NOMO-1 (cell line): ENCODE measurements around the gene FBXO34.
A peak's percentile ranks its signal among the peaks of the same experiment; 100 is the strongest.
"Not testable (repeated sequence)": the region's sequence is repeated elsewhere in the genome, so short reads cannot be mapped to it uniquely, and the experiment has no call there.

Experiments used
- DNase-seq, 2 experiments: peaks; one replicate each; lab custom pipeline; 2025; ENCODE audit not compliant: unreplicated experiment in 2 of 2; lab: John Stamatoyannopoulos, UW

The FBXO34 gene

DNA sequence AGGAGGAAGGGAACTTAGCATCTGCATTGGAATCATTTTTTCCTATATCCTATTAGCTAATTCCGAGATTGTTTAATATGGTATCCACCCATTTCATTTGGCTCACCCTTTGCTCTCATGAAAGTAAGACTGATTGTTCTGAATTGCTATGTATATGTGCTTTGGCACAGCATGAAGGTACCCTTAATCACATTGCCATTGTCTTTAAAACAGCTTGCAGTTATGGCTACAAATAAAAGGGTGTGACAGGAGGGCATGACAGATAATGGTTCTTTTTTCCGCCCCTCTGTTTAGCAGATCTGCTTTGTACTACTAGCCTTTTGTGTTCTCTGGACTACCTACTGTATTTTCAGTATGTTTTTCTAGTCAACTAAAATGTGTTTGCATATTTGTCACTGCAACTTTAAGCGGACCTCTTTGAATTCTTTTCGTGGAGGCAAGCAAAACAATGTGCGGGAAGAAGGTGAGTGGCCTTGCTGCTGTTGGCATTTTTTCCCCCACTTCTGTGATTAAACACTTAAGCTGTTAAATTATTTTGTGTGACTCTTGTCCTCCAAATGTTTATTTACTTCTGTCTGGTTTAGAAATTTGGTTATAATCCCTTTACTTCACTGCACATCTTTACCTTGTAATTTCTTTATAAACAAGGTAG, 35.8 kb downstream of the FBXO34 start:
- no peak for DNase-seq

DNA sequence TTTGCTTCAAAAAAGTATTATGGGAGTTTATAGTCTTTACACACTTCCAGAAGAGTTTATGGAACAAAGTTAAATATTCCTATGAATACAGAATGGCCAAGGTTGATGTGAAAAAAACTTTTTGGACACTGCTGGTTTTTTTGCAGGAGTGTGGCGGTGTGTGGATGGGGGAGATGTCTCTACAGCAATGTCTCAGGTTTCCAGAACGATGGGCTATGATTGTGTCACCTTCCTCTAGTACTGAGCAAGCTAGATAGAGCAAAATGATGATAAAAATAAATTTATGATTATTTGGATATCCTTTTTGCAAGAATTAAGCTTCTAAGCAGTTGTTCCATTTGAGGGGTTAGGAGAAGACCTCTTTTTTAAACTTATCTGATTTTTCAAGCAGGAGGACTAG, 37.9 kb downstream of the FBXO34 start:
- no peak for DNase-seq

- no peak for DNase-seq
Observed at GRCh38 chr14:55309761-55310365, 38.6 kb downstream of the FBXO34 start.

DNA sequence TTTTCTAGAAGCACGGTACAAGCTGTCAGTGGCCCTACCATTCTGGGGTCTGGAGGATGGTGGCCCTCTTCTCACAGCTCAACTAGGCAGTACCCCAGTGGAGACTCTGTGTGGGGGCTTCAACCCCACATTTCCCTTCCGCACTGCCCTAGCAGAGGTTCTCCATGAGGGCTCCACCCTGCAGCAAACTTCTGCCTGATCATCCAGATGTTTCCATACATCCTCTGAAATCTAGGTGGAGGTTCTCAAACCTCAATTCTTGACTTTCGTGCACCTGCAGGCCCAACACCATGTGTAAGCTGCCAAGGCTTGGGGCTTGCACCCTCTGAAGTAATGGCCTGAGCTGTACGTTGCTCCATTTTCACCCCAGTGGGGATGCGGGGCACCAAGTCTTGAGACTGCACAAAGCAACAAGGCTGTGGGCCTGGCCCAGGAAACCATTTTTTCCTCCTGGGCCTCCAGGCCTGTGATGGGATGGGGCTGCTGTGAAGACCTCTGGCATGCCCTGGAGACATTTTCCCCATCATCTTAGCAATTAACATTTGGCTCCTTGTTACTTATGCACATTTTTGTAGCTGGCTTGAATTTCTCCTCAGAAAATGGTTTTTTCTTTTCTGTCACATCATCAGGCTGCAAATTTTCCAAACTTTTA, 41.3 kb downstream of the FBXO34 start:
- DNase-seq: not testable (repeated sequence)

DNA sequence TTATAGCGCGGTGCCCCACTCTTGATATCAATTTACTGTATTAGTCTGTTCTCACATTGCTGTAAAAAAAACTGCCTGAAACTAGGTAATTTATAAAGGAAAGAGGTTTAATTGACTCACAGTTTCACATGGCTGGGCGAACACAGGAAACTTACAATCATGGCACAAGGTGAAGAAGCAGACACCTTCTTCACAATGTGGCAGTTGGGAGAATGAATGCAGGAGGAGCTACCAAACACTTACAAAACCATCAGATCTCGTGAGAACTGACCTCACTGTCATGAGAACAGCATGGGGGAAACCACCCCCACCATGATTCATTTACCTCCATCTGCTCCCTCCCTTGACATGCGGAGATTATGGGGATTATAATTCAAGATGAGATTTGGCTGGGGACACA, 42.3 kb downstream of the FBXO34 start:
- DNase-seq: no peak

DNA sequence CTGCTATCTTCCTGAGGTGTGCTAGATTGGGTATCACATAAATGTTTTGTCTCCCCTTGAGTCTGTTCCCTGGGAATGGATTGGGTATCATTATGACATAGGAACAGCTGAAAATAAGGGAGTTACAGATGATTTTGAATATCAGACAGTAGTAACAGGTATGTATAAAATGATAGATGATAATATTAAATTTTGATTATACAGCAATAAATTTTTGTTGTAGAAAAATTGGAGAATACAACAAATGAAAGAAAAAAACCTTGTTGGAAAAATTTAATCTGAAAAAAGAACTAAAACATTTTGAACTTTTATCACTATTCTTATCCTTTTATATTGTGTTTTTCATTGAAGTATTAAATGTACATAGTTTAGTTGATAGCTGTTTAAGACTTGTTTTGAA, 43.2 kb downstream of the FBXO34 start:
- DNase-seq: no peak

- no peak for DNase-seq
Observed at GRCh38 chr14:55316564-55316963, 45.3 kb downstream of the FBXO34 start.

GRCh38 chr14:55317542-55318306, 46.5 kb downstream of the FBXO34 start:
- no peak for DNase-seq

GRCh38 chr14:55318694-55319093, 47.5 kb downstream of the FBXO34 start:
- DNase-seq: no peak

DNA sequence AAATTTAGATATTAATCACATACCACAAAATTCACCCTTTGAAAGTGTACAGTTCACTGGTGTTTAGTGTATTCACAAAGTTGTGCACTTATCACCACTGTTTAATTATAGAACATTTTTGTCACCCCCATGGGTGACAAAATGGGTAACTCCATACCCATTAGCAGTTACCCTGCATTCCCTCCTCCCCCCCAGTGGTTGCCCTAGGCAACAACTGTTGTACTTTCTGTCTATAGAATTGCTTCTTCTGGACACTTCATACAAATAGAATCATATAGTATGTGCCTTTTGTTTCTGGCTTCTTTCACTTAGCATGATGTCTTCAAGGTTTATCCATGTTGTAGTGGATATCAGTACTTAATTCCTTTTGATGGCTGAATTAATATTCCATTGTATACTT, 52.7 kb downstream of the FBXO34 start:
- no peak for DNase-seq

- DNase-seq: no peak
Observed at GRCh38 chr14:55324812-55325211, 53.6 kb downstream of the FBXO34 start.

GRCh38 chr14:55327179-55327578, 56.0 kb downstream of the FBXO34 start:
- DNase-seq: peak; percentile 6 to 61

DNA sequence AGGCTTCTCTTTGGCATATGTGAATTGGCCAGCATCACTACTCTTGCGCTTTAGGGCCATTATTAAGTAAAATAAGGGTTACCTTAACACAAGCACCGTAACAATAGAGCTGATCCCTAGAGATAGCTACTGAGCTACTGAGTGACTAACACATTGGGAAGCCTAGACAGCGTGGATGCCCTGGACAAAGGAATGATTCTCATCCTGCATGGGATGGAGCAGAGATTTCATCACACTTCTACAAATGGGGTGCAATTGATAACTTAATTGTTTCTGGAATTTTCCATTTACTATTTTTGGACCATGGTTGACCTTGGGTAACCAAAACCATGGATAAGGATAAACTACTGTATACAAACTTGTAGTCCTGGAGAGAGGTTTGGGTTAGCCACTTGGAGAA, 57.1 kb downstream of the FBXO34 start:
- DNase-seq: no peak

- no peak for DNase-seq
Observed at GRCh38 chr14:55329999-55330710, 58.9 kb downstream of the FBXO34 start.

DNA sequence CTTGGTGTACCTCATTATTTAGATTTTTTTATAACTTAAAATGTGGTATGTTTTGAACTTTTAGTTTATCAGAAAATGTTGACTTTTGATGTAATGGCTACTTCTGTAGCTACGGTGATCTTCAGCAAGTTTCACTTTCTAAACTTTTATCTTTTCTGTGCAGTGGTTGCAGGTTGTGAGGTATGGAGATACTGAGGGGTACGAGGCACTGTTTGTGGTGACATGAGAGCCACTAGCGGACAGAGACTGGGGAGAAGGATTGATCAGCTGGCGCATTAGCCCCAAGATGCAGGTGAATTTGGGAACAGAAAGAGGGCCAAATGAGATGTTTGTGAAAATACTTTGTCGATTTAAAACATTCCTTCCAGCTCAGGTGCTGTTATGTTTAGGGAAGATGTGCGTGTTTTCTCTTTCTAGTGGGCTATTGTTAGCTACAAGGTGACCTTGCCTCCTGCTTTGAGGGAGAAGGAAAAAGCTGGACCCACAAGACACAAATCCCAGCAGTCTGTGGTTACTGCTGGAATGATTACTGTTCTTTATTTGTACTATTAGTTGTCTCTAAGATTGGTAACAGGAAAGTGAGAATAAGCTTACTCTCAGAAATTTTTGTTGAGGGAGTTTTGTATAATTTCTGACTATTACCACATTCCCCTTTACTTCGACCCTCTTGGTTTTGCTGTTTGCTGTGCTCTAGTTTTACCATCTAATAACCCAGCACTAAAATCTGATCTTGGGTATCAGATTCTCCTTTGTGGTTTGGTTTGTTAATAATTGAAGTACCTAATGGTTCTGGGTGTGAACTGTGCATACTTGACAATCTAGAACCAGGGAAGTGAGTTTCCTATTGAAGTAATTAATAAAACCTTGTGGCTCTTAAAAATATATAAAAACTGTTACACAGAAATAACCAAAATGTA, 61.7 kb downstream of the FBXO34 start:
- DNase-seq: no peak

DNA sequence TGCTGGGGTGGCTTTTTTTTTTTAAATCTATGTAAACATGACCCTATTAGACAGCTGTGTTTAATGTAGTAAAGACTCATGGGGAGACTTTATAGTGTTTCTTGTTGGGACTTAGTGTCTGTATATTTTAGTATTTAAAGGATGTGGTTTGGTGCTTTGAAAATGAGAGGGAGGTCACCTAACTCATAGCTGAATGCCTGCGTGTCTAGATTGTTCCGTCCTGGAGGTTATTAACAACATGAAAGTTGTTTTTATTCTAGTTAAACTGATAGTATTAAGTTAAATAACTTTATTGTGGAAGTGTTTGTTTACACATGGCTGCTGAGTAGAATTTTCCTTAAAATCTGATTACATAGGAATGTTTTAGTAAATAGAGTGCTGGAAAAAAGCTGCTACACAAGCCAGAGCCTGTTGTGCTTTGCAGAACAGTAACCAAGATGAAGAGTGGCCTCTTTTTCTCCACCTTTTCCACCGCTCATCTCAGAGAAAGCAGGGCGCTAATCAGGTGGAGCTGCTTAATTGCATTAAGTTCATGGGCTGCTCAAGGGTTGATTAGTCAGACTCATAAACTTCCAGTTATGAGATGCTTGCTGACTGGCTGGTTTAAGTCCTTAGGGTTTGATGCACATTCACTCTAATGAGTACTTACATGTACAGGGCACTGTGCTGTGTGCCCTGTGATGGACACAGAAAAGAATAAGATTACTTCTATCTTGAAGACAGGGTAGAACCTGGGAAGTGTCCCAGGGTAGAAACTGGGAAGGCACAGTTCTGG, 62.7 kb downstream of the FBXO34 start:
- no peak for DNase-seq

GRCh38 chr14:55336162-55336561, 64.9 kb downstream of the FBXO34 start:
- DNase-seq: no peak

GRCh38 chr14:55336691-55337090, 65.5 kb downstream of the FBXO34 start:
- DNase-seq: no peak

DNA sequence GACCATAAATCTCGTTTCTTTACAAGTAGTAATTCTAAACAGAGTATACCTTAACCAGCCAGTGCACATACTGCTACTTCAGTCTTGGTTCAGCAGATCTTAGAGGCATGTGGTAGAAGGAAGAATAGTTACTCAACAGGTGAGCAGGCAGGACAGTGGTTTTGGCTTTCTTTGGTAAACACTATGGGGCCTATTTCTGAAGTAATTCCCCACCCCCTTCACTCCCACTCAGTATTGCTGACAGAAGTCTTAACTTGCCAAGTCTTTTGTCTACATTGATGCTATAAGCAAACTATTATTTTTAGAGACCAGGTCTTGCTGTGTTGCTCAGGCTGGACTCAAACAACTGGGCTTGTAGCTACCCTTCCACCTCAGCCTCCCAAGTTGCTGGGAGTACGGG, 68.5 kb downstream of the FBXO34 start:
- no peak for DNase-seq
